CD4-positive, alpha-beta T cell treated with Interleukin-4 for 1 hour (primary cell): ENCODE measurements around the gene FILIP1L.

Experiments
- DNase-seq, 2 donors: peaks; one replicate each; pipeline ENCODE4 v3.0.0-alpha.2; 2020 to 2022

The FILIP1L gene

DNA sequence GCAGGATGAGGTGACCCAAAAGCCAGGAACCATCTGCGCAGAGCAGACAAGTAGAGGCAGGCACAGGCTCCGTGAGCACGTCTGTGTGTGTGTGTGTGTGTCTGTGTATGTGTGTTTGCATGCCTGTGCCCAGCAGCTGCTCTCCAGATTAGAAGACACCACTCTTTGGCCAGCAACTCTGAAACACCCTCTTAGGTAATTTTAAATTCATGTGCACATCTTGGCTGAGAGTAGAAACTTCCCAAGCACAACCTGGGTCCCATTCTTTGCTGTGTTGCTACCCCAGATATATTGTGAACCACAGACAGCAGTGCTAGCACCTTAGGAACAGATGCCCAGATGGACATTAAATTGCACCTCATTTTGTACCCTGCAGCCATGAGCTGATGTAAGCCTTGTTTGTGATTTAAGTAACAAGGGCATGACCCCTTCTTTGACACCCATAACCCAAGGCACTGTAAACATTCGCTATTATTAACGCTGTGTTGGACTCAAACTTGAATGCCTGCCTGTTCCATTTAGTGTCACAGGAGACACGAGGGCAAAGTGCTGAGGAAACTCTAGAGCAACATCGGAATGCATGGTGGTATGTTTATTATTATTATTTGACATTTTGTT is at the start of gene FILIP1L:
FILIP1L (minus strand) TSS at position 89 of the 618 bp plus-strand sequence.
- no peak for DNase-seq

DNA sequence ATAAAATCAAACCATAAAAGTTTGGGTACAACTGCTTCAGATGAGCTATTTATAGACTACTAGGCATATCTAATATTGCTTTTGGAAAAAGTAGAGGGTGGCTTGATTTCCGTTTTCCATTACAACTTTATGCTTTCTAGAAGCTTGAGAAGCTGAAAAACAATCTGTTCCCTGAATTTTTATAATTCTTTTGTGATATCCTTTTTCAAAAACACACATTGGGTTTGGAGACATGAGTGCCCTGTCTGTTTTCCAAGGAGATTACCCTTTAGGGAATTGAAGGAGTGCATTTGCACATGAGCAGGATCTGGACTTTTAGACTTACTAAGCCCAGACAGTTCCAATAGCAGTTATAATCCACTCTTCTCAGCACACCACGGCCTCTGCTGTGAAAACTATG is 49.5 kb upstream of the FILIP1L start:
- DNase-seq: no peak

DNA sequence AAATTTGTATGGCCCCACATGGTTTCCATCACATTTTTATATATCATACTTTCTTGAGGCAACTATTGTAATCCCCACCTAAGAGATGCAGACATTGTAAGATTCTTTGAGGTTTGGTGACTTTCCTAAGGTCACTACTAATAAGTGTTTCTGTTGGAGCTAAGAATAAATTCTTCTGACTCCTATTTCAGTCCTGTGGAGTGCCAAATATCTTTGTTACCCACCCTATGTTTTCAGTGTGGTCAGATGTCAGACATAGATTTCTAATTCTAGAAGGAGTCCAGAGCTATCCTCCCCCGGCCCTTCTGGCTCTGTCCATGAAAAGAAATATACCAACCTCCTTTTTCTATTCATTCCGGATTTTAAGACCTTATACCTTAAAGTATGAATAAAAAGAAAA is 46.2 kb upstream of the FILIP1L start:
- no peak for DNase-seq

DNA sequence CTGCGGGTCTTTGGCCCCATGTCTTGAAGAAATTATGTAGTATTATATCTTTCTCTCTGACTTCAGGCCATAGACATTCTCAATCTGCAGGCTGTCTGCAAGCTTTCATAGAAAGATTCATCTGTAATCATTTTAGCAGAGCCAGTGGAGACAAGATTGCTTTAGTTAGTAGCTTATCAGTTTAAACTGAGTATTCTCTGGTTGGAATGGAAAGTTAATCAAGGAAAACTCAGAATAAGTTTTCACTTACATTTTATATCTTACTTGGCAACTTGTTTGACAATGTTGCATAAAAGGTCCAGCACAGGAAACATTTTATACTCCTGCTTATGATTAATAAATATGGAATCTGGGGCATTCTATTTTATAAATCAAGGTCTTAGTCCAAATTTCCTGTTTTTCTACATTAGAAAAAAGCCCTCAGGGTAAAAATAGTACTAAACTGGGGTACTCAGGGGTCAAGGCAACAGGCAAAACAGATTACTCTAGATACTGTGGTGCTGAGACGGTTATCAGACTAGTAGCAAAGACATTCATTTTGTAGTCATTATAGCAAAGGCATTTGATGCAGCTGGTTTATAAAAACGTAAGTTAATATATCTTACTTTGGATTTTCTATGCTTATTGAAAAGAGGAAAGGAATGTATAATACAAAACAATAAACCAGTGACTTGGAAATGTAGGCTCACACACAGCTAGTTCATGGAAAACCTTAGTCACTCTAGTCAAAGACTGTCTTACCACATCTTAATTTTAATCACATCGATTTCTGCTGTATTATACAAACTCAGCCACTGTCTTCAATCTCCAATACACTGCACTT is 45.2 kb upstream of the FILIP1L start:
- DNase-seq: no peak

DNA sequence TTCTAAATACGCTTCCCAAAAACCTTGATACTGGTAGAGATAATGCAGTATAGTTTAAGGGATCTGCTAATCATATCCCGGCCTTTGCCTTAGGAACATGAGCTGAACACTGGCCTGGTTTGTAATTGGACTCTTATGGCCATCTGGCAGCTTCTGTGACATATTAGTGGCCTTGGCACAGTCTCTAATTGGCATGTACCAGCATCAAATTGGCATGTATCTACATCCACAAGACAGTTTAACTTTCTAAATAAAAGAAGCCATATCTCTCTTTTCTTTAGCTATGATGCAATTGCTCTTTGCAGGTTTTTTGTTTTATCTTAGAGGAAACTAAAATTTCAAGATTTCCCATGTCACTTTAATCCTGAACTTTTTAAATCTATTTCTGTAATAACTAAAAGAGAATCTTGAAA is 44.6 kb upstream of the FILIP1L start:
- no peak for DNase-seq

DNA sequence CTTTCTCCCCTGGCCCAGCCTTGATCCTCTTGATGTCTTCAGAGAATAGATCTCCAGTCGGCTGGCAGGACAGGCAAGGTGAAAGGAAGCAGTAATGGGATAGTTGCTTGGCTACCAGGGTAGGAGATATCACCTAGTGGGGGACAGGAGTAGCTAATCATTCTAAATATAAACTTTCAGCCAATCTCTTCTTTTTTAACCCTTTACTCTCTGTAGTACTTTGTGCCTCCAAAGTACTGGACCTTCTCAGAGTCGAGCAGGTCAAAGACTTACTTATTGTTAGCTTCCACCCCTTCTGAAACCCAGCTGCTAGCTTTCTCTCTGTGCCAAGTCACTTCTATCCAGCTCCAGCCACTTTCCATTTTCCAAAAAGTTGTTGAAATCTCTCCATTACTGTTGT is 43.4 kb upstream of the FILIP1L start:
- no peak for DNase-seq

DNA sequence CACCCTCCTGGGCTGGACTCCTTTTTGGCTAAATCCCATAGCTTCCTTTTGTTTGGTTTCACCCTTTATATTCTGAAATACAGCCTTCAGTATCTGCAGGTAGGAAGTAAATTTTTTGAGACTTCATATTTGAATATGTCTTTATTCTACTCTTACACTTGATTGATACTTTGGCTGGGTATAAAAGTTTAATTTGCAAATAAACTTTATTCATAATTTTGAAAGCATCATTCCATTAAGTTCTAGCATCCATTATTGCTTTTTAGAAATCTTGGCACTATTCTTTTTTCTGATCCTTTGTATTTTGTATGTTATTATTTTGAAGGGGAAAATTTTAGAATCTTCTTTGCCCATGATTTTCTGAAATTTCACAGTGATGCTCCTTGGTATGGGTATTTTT is 41.3 kb upstream of the FILIP1L start:
- DNase-seq: no peak

DNA sequence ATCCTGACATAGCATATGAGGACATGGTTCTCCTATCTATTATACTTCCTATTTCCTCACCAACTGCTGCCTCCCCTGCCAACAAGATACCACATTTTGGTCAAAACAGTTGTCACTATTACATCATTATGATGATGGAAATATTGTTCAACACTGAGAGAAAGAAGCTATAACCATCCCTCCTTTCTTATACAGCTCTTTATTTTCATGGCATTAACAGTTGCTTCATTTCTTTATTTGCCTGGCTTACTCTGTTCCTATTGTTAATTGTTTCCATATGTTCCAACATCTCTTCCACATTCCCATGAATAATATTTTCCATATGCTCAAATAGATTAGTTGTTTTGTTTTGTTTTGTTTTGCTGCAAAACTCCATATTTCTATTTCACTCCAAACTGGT is 40.8 kb upstream of the FILIP1L start:
- DNase-seq: no peak

DNA sequence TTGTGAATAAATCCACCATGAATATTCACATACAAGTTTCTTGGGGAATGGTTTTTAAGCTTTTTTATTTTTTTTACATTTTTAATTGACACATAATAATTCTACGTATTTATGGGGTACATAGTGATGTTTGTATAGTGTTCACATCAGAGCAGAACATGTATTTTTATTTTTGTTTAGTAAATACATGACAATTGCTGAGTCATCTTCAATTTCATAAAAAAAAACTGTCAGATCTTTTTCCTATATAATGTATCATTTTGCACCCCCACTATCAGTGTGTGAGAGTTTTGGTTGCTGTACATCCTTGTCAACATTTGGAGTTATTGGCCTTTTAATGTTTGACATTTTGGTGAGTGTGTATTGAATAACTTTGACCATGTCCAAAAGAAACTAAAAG is 39.9 kb upstream of the FILIP1L start:
- no peak for DNase-seq

DNA sequence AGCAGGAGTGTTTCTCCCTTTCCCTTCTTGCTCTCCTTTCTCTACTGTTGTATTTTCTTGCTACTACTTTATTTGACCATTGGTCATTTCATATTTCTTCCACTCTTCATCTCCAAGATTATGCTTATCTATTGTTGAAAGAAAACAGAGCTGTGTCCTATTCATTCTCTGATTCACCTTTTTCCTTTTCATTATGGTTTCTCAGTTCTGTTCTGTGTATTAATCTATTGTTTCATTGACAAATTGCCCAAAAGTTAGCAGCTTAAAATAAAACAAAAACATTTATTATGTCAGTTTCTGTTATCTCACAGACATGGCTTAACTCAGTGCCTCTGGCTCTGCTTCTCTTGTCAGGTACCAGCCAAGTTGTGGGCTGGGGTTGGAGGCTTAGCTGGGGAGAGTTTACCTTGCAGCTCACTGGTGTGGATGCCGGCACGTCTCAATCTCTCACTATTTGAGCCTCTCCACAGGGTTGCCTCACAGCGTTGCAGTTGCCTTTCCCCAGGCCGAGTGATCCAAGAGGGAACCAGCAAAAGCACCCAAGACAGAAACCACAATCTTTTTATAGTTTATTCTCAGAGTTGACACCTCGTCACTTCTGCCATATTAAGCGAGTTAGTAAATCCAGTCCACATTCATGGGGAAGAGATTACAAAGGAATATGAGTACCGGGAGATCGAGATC is 36.9 kb upstream of the FILIP1L start:
- no peak for DNase-seq

DNA sequence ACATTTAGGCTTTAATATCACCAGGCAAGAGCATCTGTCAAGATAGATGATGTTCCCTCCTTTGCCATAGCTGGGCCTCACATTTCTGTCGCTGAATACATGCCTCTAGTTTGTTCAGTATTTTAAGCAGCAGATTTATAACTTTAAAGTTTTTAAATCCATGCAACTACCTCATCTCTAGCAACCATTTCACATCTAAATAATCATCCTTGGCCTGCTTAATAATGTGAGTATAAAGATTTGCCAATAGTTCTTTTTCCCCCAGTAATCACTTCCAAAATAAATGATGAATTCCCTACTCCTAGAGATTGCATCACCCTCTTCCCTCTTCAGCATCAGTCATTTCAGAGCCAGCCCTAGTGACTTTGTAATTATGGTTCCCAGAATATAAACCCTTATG is 36.2 kb upstream of the FILIP1L start:
- no peak for DNase-seq

DNA sequence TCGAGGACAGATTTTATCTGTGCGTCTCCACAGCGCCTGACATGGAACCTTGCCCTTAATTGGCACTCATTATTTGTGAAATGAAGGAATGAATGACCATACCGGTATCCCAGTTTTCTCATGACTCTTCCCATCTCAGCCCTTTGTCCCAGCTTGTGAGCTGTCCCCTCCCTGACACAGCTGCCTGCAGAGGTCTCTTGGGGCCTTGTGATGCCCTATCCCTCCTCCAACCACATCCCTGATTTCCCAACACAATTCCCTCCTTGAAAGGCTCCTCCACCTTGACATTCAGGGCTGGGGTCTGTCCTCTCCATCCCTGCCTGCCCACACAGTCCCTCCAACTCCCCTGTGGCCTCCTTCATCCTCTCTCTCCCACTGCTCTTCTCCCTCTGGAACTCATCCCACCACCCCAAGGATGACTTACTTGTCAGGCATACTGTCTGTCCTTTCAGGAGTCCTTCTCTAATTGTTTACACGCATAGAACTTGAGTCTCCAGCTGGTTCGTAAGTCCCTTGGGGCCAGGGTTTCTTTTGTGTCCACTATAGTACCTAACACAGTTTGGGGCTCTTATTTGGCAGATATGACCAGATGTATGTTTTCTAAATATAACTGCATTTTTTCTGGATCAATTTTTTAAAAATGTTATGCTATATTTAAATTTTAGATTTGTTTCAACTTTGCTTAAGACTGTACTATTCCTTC is 35.6 kb upstream of the FILIP1L start:
- no peak for DNase-seq

DNA sequence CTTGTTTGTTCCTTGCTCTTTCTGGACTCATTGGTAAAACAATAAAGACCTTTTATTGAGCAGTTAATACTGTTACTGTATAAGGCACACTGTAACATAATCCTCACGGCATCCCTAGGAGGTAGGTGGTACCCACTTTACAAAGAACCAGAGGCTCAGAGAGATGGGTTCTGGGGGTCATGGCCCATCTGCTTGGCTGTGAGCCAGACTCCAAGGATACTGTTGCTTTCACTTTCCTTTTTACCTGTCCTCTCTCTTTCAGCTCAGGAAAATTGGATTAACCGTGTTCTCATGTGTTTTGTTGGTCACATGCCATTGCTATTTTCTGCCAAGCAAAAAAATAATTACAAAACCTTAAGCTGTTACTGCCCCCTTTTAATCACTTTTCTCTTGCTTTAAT is 34.8 kb upstream of the FILIP1L start:
- DNase-seq: no peak

DNA sequence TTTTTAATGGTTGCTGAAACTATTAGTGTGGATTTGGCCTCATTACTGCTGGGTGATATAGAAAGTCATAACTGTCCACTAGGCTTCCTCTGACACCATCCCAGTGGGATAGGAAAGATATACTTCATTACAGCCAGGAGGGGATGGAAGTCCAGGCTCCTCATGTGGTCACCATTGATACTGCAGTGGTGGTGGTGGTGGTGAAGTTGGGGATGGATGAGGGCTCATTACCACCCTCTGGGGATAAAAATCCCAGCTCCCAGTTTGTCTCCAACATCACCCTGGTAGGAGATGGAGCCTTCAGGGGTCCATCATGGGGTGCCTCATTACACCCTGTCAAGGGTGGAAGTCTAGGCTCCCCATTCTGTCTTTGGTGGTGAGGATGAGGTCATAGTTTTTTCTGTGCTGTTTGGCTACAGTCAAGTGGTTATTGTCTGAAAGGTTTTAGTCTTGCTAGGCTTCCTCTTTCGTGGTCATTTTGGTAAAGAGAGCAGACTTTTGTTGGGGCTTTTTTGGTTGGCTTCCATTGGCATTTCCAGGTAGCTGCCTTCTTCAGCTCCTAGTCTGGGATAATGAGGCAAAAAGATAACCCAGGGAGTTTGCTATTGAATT is 30.1 kb upstream of the FILIP1L start:
- no peak for DNase-seq

DNA sequence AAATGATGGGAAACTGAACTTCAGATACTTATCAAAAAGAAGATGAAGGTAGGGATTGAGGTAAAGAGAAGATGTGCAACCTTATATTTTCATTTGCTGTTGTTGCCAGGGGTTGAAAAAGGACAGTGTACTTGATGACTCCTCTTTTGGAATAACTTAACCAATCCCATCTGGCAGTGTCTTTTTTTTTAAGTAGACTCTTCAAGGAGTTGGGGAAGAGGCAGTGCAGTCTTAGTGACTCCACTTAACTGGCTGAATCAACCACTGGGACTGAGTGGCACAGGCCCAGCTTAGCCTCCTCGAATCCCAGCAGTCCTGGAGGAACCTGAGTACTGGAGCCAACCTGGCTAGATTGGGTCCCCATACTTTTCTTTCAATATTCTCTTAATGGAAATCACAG is 27.3 kb upstream of the FILIP1L start:
- DNase-seq: no peak

DNA sequence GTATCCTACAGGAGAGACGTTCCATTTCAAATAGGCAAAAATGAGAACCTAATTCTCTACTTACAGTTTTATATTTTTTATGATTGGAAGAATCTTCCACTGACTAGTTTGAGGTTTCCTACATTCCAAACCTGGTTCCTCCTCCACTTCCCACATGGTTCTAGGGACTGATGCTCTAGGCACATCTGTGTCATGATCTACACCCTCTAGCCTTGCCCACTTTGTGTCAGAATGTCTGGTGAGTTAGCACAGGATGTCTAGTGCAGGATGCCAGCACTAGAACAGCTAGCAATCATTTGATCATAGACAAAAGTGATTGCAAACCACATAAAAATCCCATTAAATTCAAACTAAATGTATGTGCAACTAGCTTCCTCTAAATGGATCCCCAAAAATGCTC is 26.7 kb upstream of the FILIP1L start:
- no peak for DNase-seq

DNA sequence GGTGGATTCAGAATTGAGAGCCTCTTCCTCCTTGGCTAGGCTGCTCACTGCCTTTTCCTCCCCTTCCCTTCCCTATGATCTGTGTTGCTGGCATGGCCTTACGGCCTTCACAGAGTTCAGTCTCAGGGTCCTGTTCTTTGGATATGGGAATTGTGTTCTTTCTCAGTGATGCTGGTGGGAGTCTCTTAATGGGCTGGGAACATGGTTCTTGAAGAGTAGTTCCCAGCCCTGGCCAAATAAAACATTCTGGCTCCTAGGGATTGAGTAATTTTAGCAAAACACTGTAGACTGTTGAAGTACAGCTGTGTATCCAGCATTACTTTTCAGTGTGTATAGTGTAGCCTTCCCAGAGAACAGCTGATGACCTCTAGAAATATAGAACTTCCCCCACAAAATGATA is 22.6 kb upstream of the FILIP1L start:
- DNase-seq: no peak

DNA sequence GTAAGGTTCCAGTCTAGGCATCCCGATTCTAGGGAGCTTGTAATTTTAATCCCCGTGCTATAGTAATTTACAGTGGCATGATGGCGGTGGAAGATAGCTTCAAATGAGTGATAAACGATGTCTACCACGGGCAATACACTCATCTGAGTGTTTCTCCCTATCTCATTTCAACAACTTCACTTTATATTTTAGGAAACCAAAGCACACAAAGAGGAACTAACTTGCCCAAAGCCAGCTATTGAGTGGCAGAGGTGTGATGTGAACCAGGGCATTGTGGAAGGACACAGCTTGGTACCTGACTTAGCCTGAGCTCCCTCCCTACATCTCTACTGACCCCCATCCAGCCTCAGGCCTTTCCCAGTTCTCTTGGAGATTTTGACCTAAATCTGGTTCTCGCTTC is 16.9 kb upstream of the FILIP1L start:
- DNase-seq: no peak

DNA sequence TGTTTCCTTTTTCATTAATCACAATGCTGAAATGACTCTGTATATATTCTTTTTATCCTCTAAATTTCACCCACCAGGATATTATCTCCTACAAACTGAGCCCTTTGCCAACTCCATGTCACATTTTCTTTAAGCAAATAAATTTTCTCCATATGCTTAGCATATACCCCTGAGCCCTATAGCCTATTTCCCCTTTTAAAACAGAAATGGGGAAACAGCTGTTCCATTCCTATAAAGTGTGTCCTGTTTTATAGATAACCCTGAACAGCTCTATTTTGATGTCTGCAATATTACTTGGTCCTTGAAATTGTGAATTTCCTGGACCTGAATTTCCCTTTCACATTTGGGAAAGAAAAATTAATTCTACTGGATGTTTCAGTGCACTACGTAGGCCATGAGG is 15.6 kb upstream of the FILIP1L start:
- DNase-seq: no peak

DNA sequence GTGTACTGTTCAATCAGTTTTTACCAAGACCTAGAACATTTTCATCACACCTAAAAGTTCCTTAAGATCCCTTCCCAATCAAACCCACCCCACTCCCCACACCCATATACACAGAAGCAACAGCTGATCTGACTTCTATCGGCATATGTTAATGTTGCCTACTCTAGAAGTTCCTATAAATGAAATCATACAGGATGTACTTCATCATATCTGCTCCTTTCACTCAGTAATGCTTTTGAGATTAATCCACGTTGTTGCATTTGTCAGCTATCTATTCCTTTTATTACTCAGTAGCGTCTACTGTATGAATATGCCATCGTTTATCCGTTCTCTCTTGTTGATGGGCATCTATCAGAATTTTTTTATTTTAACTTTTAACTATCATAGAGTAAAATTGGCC is 14.3 kb upstream of the FILIP1L start:
- DNase-seq: no peak

DNA sequence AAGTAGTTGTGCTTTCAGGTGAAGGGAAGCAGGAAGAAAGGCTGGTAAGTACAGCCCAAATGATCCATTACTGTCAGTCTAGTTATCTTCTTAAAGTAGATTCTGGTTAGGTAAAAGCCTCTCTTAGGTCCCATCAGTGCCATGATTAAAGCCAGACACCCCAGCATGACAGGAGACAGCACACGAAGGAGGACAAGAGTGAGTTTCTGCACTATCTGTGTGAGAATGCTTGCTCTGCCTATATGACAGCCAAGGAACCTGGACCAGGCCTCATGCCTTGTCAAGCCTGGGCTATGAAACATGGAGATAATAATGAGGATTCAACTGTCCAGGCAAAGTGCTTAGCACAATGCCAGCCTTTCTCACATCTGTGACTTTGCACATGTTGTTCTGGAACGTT is 13.5 kb upstream of the FILIP1L start:
- no peak for DNase-seq

DNA sequence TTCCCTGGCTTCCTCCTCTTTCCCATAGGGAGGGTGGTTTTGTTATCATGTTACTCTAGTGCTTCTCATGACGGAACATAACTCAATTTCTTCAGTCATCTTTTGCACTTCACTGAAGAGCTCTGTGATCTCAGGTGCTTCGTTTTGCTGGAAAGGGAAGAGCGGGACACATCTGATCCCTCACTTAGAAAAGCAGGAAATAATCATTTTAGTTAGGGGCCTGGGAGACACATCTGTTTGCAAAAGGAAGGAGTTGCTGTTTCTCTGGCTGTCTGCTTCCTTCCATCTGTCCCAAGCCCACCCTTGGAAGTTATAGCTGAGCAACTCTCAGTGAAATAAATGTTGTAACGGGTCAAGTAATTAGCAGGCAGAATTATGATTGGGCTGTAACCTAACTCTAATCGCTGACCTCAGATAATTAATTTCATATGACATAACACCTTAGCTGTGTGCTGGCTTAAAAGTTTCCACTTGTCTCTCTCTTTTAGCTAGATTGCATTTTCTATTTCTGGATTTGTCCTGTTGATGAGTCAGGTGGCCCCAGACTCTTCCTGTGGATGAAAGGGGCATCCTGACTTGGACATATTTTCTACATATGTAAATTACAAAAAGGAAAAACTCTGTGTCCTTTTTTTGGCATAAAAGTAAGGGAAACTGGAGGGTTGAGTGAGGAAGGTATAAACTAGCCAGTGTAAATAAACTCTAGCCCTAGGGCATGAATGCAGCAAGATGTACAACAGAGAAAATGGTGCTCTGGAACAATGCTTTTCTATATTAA is 11.0 kb upstream of the FILIP1L start:
- DNase-seq: no peak
